Cerebellar cortex (tissue), 1 donor: Measurements from ENCODE around the gene PIK3C3.
"Not testable (repeated sequence)": the region's sequence is repeated elsewhere in the genome, so short reads cannot be mapped to it uniquely, and the experiment has no call there.

Experiments
- DNase-seq: peaks from one replicate; pipeline ENCODE4 v3.0.0-alpha.2; 2015; ENCODE audit warnings: low spot score

PIK3C3 gene

DNA sequence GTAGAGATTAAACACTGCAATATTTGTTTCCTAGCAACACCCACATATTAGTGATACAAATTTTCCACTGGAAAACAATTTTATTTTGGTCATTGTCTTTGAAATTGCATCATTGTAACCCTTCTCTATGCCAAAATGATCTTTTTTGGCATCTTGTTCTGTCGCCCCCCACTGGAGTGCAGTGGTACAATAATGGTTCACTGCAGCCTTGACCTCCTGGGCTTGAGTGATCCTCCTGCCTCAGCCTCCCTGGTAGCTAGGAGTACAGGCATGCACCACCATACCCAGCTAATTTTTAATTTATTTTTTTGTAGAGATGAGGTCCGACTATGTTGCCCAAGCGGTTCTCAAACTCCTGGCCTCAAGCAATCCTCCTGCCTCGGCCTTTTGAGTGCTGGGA lies 117.4 kb downstream of the PIK3C3 start:
- DNase-seq: no peak

DNA sequence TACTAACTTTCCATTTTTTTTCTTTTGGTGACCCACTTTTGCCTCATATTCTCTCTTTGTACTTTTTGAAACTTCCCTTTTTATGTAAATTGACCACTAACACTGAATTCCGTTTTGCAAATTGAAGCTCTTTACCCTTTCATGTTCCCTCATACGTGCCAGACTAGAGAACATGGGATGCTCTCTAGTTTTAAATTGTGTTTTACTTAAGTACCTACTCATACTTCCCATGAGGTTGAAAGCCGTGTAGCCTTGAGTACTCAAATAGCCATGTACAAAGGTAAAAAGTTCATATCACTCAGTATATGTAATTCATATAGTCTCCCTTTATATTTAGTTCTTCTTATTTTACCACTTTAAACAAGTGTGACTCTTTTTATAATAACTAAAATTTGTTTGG lies 119.7 kb downstream of the PIK3C3 start:
- no peak for DNase-seq

DNA sequence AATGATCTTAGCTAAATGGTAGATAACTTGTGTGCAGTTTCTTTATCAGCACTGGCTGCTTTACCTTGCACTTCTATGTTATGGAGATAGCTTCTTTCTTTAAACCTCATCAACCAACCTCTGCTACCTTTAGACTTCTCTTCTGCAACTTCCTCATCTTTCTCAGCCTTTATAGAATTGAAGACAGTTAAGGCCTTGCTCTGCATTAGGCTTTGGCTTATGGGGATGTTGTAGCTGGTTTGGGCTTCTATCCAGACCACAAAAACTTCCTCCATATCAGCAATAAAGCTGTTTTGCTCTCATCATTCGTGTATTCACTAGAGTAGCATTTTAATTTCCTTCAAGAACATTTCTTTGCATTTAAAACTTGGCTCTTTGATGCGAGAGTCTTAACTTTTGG lies 123.7 kb downstream of the PIK3C3 start:
- no peak for DNase-seq

DNA sequence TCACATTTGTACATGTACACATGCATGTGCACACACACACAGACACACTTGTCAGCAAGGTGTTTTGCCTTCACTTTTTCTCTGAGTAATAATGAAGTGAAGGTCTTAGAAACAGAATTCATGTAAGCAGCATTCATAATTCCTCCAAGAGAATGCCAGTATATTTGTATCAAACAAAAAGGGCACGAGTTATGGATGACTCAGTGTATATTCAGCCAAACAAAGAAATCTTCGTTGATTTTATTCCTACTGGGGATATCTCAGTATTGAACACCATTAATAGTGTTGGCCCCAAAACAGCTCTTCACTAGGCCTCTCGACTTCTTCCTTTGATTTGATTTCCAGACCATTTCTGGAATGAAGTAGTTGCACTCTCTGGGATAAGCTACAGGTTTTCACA lies 125.3 kb downstream of the PIK3C3 start:
- no peak for DNase-seq

DNA sequence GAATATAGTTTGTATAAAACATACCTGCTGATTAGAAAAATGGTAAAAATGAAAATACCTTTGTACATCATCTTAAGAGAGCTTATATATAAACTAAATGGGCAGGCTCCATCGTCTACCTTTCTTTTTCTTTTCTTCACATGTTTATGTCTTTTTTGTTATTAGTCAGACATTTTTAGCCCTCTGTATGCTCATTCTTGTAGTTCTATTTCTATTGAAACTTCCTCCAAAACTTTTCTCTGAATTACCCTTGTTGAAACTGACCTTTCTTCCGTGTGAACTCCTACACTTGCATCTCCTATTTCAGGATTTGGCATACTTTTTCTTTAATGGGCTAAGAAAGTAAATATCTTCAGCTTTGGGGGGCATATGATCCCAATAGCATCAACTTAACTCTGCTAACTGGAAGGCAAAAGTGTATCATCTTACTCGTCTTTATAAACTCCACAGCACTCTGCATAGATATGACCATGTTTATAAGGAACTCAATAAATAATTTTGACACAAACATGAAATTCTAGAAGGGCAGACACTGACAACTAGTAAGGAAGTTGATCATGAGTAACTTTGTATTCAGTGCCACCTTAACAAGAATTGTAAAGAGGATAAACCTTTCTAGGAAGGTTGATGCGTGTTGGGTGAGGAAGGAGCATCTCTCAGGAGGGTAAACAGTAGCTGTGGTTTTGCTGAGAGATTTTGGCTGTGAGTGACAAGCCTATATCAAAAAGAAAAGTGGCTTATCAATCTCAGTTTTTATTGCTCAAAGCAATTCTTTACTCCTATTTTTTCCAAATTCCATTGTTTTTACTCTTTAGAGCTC lies 127.6 kb downstream of the PIK3C3 start:
- DNase-seq: no peak

GRCh38 chr18:42086288-42086687 lies 131.3 kb downstream of the PIK3C3 start:
- DNase-seq: no peak

GRCh38 chr18:42087235-42087634 lies 132.2 kb downstream of the PIK3C3 start:
- DNase-seq: no peak

DNA sequence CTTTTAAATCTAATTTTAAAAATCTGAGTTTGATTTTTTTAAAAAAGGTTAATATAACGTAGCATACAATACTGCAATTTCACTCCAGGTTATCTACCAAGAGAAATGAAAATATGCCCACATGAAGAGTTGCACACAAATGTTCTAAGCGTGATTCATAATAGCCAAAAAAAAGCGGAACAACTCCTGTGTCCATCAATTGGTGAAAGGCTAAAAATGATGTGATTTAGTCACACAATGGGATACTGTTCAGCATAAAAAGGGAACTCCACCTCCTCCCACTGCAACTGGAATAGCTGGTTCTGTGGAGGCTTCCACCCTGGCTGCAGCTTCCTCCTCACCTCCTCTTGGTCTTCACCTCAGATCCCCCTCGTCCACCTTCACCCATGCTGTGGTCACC lies 132.8 kb downstream of the PIK3C3 start:
- no peak for DNase-seq

DNA sequence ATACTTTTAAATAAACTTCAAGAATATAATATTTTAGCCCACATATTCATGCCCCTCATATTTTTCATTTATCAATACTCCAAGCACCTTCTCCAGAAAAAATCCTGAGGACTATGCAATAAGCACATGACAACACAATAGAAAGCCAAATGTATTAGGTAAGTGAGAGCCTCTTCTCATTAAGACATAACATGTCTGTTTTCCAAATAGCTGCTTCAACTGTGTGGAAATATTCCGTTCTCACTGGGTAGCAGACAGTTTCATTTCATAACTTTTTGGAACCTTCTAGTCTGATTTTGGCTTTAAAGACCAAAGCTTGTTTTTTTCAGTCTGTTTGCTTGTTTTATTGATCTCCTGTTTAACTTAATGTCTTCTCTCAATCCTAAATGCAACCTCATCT lies 137.8 kb downstream of the PIK3C3 start:
- no peak for DNase-seq

DNA sequence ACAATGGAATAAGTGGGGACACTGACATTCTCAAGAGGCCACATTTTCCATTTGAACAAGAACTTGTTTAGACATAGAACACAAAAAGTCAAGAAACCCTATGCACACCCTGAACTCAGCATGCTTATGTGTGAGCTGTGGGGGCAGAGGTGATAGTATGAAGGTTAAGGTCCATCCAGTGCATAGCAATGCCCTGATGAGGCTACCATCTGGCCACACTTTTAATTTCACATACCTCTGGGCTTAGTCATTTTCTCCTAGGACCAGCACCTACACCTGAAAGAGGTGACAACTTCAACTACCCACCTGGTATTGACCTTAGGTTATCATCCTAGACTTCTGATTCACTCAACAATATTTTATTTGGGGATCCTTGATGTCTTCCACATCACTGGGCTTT lies 139.8 kb downstream of the PIK3C3 start:
- no peak for DNase-seq

- DNase-seq: no peak
Observed at GRCh38 chr18:42095732-42096377, 140.8 kb downstream of the PIK3C3 start.

- no peak for DNase-seq
Observed at GRCh38 chr18:42100248-42100647, 145.2 kb downstream of the PIK3C3 start.

GRCh38 chr18:42100911-42101310 lies 145.9 kb downstream of the PIK3C3 start:
- no peak for DNase-seq

DNA sequence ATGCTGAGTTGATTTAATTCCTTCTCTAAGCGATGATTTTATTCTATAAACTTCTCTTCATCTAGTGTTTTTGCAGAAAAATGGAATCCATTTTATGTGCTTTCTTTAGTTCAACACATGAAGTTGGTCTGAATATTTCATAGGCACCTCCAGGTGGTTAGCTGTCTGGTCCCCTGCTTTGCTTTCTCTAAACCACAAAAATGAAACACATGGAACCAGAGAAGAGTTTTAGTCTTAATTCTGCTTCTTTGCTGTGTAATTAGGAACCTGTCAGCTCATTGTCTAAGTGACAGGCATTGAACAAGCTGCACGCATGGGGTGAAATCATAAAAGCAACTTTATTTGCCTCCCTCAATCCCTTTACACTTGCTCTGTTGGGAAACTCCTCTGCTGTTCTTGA lies 150.4 kb downstream of the PIK3C3 start:
- DNase-seq: no peak

GRCh38 chr18:42106784-42107183 lies 151.8 kb downstream of the PIK3C3 start:
- DNase-seq: no peak

DNA sequence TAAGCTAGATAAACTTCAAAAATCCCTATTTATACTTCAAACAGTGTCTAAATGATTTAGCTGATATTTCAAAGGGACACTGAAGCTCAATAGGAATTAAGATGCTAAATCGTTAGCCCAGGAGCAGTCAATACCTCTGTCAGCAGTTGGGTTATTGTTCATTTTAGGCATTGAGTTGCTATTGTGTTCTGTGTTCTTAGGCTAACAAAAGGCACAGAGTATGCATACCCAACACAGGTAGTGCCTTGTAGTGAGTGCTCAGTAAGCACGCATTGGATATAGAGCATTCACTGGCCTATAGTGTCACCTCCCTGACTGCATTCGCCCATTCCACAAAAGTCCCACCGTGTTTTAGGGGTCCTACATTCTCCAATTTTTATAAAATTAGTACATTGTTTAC lies 152.3 kb downstream of the PIK3C3 start:
- DNase-seq: no peak

- DNase-seq: peak; percentile 90
Observed at GRCh38 chr18:42107691-42108450, 152.8 kb downstream of the PIK3C3 start.

GRCh38 chr18:42112147-42112546 lies 157.1 kb downstream of the PIK3C3 start:
- not testable (repeated sequence) for DNase-seq

- no peak for DNase-seq
Observed at GRCh38 chr18:42112657-42113420, 157.8 kb downstream of the PIK3C3 start.

- no peak for DNase-seq
Observed at GRCh38 chr18:42113529-42114191, 158.6 kb downstream of the PIK3C3 start.

GRCh38 chr18:42114310-42114943 lies 159.4 kb downstream of the PIK3C3 start:
- peak; percentile 96 for DNase-seq
